Suprapubic skin (tissue), 3 donors: ENCODE results near the gene ANKH.

ENCODE experiments used
- POLR2A ChIP-seq, 2 donors: fragments of 450-650 bp; IDR thresholded peaks; one replicate each; pipeline ENCODE4 v1.6.1; 2017; ENCODE audit warnings: antibody characterized with exemption in 2 of 2, mild to moderate bottlenecking in 2 of 2, moderate library complexity in 2 of 2
- TF ChIP-seq, protein P1 (sequence below), 2 donors: fragments of 200-600 bp in 1 of 2; fragments of 450-650 bp in 1 of 2; sonication (generic) in 1 of 2; IDR thresholded peaks; one replicate each; pipeline ENCODE4 v1.5.1; 2016 to 2019; ENCODE audit warnings: antibody characterized with exemption in 2 of 2, mild to moderate bottlenecking in 1 of 2, moderate library complexity in 1 of 2

DNA sequence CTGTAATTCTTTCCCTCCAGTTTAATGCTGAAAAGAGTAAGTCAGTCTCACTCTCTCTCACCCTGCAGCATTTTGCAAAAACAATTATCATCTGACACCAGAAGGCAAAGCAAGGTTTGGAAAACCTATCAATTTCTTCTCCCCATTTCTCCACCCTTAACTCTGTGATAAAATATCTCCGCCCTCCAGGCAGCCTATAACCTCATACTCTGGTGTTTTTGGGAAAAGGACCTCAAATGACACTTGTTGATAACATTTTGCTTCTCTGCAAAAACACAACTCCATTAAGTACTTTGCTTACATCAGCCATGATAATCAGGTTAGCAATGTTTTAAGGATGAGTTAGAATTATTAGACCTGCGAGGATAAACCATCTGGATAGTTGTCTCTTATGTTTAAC lies 2.3 kb downstream of the ANKH start:
- TF ChIP-seq, protein P1, sequence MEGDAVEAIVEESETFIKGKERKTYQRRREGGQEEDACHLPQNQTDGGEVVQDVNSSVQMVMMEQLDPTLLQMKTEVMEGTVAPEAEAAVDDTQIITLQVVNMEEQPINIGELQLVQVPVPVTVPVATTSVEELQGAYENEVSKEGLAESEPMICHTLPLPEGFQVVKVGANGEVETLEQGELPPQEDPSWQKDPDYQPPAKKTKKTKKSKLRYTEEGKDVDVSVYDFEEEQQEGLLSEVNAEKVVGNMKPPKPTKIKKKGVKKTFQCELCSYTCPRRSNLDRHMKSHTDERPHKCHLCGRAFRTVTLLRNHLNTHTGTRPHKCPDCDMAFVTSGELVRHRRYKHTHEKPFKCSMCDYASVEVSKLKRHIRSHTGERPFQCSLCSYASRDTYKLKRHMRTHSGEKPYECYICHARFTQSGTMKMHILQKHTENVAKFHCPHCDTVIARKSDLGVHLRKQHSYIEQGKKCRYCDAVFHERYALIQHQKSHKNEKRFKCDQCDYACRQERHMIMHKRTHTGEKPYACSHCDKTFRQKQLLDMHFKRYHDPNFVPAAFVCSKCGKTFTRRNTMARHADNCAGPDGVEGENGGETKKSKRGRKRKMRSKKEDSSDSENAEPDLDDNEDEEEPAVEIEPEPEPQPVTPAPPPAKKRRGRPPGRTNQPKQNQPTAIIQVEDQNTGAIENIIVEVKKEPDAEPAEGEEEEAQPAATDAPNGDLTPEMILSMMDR (IDR thresholded peaks at IDR 0.05) = no peak
- TF ChIP-seq POLR2A (IDR thresholded peaks at IDR 0.05) = no peak
